Tibial nerve (tissue), 4 donors: ENCODE data around the gene KRABD2.

Experiments used
- CTCF ChIP-seq, 5 experiments: fragments of 200-600 bp in 3 of 5; fragments of 450-650 bp in 2 of 5; sonication (generic) in 3 of 5; IDR thresholded peaks; one replicate each; pipeline ENCODE4 v1.5.1; 2016 to 2019; ENCODE audit warnings: antibody characterized with exemption in 5 of 5, mild to moderate bottlenecking in 3 of 5, moderate library complexity in 2 of 5
- EP300 ChIP-seq, 2 donors: sonication (generic); formaldehyde crosslinking; IDR thresholded peaks; one replicate each; pipeline ENCODE4 v1.6.1; 2017; ENCODE audit warnings: antibody characterized with exemption in 2 of 2, mild to moderate bottlenecking in 1 of 2
- POLR2A ChIP-seq, 2 donors: fragments of 450-650 bp; IDR thresholded peaks; one replicate each; pipeline ENCODE4 v1.6.1; 2017; ENCODE audit warnings: antibody characterized with exemption in 2 of 2, mild to moderate bottlenecking in 2 of 2, moderate library complexity in 2 of 2

GRCh38 chr17:8360751-8361150 lies 15.8 kb downstream of the KRABD2 start:
- TF ChIP-seq POLR2A (IDR thresholded peaks at IDR 0.05) (no peak), CTCF (IDR thresholded peaks at IDR 0.05) (no peak), EP300 (IDR thresholded peaks at IDR 0.05) (no peak)
